Chondrocyte (in vitro differentiated cells): ENCODE measurements around the gene FBXL17. TPM values are rescaled to one million over a fixed set of nuclear protein-coding genes. Genes with fewer than 3 reads are reported as not detected.

ENCODE experiments used
- DNase-seq: peaks from one replicate; pipeline ENCODE4 v3.0.0; 2021; ENCODE audit warnings: mixed read lengths, low spot score
- H3K27ac Mint-ChIP-seq: one replicate; pipeline ENCODE4 v1.8.0; 2021; ENCODE audit warnings: mild to moderate bottlenecking, moderate library complexity, mixed read lengths; ENCODE audit not compliant: unreplicated experiment
- H3K27me3 Mint-ChIP-seq: 2 replicates; pipeline ENCODE4 v1.8.0; 2021; ENCODE audit warnings: low read depth, mixed read lengths
- H3K36me3 Mint-ChIP-seq: 2 replicates; pipeline ENCODE4 v1.8.0; 2021; ENCODE audit warnings: low read depth, mixed read lengths
- H3K4me1 Mint-ChIP-seq: 2 replicates; pipeline ENCODE4 v1.8.0; 2021; ENCODE audit warnings: low read depth, mild to moderate bottlenecking, mixed read lengths
- H3K4me3 Mint-ChIP-seq: one replicate; pipeline ENCODE4 v1.8.0; 2021; ENCODE audit warnings: mild to moderate bottlenecking, moderate library complexity, mixed read lengths; ENCODE audit not compliant: unreplicated experiment
- H3K9me3 Mint-ChIP-seq: 2 replicates; pipeline ENCODE4 v1.8.0; 2021; ENCODE audit warnings: low read depth, mixed read lengths
- total RNA-seq: library from RNA; stranded (reverse); gene quantifications from 3 replicates; pipeline ENCODE4 v1.2.1, GENCODE V29; 2021
- TF ChIP-seq, protein P1 (sequence below): fragments of 200-600 bp; sonication (generic); IDR thresholded peaks from 2 replicates; pipeline ENCODE4 v1.5.0; 2021; ENCODE audit warnings: antibody characterized with exemption, mild to moderate bottlenecking, moderate library complexity

FBXL17 gene
- total RNA-seq, 1 donor from 2014 or later, result 15.3 TPM

DNA sequence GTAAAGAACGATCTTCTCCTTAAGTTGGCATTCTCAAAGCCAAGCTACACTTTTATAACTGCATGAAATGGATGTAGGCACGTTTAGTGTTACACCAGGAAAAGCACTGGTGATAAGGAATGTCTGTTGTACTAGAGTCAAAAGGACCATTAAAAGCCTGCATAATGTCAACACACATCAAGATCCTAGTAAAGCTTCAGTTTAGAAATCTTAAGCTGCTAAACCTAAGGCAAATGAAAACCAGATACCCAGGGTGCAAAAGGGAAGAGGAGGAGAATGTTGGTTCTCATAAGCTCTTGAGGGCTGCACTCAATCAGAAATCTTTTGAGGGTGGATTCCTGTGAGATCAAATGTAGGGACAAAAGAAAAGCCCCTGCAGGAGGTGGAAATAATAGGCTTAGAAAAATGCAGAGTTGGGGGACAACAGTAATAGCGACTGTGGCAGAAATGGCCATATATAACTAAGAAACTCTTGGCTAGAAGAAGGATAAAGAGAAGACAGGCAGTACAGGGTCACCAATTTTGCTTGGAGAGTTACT lies 148.2 kb downstream of the FBXL17 start:
- TF ChIP-seq, protein P1, sequence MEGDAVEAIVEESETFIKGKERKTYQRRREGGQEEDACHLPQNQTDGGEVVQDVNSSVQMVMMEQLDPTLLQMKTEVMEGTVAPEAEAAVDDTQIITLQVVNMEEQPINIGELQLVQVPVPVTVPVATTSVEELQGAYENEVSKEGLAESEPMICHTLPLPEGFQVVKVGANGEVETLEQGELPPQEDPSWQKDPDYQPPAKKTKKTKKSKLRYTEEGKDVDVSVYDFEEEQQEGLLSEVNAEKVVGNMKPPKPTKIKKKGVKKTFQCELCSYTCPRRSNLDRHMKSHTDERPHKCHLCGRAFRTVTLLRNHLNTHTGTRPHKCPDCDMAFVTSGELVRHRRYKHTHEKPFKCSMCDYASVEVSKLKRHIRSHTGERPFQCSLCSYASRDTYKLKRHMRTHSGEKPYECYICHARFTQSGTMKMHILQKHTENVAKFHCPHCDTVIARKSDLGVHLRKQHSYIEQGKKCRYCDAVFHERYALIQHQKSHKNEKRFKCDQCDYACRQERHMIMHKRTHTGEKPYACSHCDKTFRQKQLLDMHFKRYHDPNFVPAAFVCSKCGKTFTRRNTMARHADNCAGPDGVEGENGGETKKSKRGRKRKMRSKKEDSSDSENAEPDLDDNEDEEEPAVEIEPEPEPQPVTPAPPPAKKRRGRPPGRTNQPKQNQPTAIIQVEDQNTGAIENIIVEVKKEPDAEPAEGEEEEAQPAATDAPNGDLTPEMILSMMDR, result no peak
- no peak overlapping the region for H3K27ac Mint-ChIP-seq
- DNase-seq, result no peak
- peaks cover 5% of the 10 kb centered on the region for H3K4me1 Mint-ChIP-seq
- H3K9me3 Mint-ChIP-seq, result peaks cover 11% of the 10 kb centered on the region
- H3K4me3 Mint-ChIP-seq, result no peak overlapping the region
- peaks cover 4% of the 10 kb centered on the region for H3K36me3 Mint-ChIP-seq
- H3K27me3 Mint-ChIP-seq, result no peaks in the 10 kb centered on the region

DNA sequence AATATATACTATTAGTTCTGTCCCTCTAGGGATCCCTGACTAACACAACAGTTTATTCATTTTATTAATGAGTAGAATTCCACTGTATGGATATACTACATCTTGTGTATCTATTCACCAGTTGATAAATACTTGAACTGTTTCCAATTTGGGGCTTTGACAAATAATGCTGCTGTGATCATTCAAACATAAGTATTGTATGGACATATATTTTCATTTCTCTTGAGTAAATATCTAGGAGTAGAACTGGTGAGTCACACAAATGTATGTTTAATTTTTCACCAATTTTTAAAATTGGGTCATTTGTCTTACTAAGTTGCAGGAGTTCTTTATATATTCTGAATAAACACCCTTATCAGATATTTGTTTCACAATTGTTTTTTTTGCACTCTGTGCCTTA lies 149.1 kb downstream of the FBXL17 start:
- no peaks in the 10 kb centered on the region for H3K27me3 Mint-ChIP-seq
- peaks cover 8% of the 10 kb centered on the region for H3K4me1 Mint-ChIP-seq
- peaks cover 11% of the 10 kb centered on the region for H3K9me3 Mint-ChIP-seq
- peaks cover 4% of the 10 kb centered on the region for H3K36me3 Mint-ChIP-seq
- H3K27ac Mint-ChIP-seq, result no peak overlapping the region
- H3K4me3 Mint-ChIP-seq, result no peak overlapping the region
- TF ChIP-seq, protein P1, result no peak
- DNase-seq, result no peak

- Mint-ChIP-seq H3K4me3 (no peak overlapping the region), H3K27ac (no peak overlapping the region), H3K27me3 (no peaks in the 10 kb centered on the region), H3K36me3 (peaks cover 9% of the 10 kb centered on the region), H3K9me3 (peaks cover 16% of the 10 kb centered on the region), H3K4me1 (peaks cover 7% of the 10 kb centered on the region)
- no peak for DNase-seq
- TF ChIP-seq, protein P1, result no peak
These were observed 159.9 kb downstream of the FBXL17 start for GRCh38 chr5:108222011-108222410.

- H3K4me3 Mint-ChIP-seq, result no peak overlapping the region
- no peak for DNase-seq
- H3K9me3 Mint-ChIP-seq, result peaks cover 19% of the 10 kb centered on the region
- no peak overlapping the region for H3K27ac Mint-ChIP-seq
- H3K36me3 Mint-ChIP-seq, result peaks cover 9% of the 10 kb centered on the region
- H3K27me3 Mint-ChIP-seq, result no peaks in the 10 kb centered on the region
- TF ChIP-seq, protein P1, result no peak
- H3K4me1 Mint-ChIP-seq, result peaks cover 13% of the 10 kb centered on the region
These were observed 161.1 kb downstream of the FBXL17 start for GRCh38 chr5:108220834-108221233.

DNA sequence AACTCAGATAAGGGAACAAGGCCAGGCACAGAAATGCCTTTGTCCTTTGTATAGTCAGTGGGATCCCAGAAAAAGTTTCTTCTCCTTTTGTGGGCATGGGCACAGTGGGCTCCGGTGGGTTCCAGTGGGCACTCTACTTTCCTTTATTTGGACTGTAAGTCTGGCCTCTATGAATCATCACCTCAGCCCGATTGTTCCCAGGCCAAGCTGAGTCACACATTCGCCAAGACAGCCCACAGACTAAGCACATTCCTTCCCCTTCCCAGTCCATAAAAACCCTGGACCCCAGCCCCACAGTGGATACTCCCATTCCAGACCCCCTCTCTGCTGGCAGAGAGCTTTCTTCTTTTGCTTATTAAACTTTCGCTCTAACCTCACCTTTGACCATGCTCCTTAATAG lies 165.0 kb downstream of the FBXL17 start:
- TF ChIP-seq, protein P1, result no peak
- DNase-seq, result no peak
- peaks cover 12% of the 10 kb centered on the region for H3K36me3 Mint-ChIP-seq
- peak overlapping the region; percentile 76 for H3K27ac Mint-ChIP-seq
- no peaks in the 10 kb centered on the region for H3K27me3 Mint-ChIP-seq
- H3K4me3 Mint-ChIP-seq, result no peak overlapping the region
- H3K4me1 Mint-ChIP-seq, result peaks cover 19% of the 10 kb centered on the region
- peaks cover 23% of the 10 kb centered on the region for H3K9me3 Mint-ChIP-seq
